ENCODE measurements around the gene RNU7-1.
"Not testable (repeated sequence)": the region's sequence is repeated elsewhere in the genome, so short reads cannot be mapped to it uniquely, and the experiment has no call there.

The RNU7-1 gene

GRCh38 chr12:6943722-6944380 is at the start of gene RNU7-1, which contains the start of gene C12orf57:
Gene RNU7-1, plus strand, starts transcription at chr12:6943816.
Gene C12orf57, plus strand, starts transcription at chr12:6944022. Its CDS starts 100 bp downstream, at chr12:6944122.
- intact Hi-C loops (cut with DNase I): loop anchor here (1.0 to 10.0 kb wide), 3 partner anchors 21 to 245 kb away; partner anchors contain the start of gene PEX5
- peak; percentile 54 to 94 (median 68) for DNase-seq

GRCh38 chr12:6894321-6894720 is 49.3 kb upstream of the RNU7-1 start:
- DNase-seq: no peak
- intact Hi-C loops (cut with DNase I): no loop called here

DNA sequence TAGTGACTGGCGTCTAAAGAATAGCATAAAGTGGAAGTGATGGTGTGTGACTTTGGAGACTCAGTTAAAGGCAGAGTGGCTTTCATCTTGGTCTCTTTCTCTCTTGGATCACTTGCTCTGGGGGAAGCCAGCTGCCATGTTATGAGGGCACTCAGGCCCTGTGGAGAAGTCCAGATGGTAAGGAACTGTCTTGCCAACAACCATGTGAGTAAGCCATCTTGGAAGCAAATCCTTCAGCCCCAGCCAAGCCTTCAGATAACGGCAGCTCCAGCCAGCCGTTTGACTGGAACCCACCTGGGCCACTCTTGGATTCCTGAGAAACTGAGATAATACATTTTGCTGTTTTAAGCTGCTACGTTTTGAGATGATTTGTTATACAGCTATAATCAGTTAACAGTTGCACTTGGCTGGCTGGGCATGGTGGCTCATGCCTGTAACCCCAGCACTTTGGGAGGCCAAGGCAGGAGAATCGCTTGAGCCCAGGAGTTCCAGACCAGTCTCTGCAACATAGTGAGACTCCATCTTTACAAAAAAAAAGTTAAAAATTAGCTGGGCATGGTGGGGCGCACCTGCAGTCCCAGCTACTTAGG is 46.7 kb upstream of the RNU7-1 start:
- intact Hi-C loops (cut with DNase I): no loop called here
- peak in 1 of 10 donors; percentile 54 for DNase-seq

- intact Hi-C loops (cut with DNase I): no loop called here
- no peak for DNase-seq
These were observed 44.2 kb upstream of the RNU7-1 start for GRCh38 chr12:6899427-6899826.

DNA sequence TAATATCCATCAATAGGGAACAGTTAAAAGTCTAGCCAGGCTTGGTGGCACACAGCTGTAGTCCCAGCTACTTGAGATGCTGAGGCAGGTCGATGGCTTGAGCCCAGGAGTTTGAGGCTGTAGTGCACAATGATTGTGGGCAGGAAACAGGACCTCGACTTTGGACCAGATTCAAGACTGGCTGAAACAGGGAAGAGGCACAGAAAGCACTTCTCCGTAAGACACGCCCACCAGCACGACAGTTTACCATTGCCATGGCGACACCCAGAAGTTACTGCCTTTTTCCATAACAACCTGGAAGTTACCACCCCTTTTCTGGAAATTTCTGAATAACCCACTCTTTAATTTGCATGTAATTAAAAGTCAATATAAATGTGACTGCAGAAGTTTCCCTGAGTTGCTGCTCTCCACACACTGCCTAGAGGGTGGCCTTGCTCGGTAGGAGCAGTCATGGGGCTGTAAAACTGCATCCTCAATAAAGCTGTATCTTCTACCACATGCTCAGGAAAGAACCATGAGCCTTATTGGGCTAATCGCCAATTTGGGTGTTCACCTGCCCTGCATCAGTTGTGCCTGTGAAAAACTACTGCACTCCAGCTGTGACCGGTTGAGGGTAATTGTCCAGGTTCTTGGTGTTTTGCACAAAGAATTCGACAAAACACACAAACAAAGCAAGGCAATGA is 43.6 kb upstream of the RNU7-1 start:
- intact Hi-C loops (cut with DNase I): no loop called here
- DNase-seq: peak in 4 of 10 donors; percentile 18 to 89 (median 32)

DNA sequence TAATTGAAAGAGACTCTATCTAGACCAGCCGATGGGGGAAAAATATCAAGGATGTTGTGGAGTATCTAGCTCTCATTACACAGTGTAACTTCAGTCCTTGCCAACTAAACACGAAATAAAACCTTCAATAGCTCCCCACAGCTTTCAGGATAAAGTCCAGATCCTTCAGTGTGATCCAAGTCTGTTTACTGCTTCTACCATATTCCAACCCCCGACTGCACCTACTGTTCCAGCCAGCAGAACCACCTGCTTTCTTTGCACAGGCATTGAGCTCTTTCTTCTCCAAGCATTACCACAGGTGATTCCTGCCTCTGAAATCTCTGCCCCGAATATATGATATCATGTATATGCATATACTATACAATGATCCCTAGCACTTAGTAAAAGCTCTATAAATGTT is 41.2 kb upstream of the RNU7-1 start:
- peak in 1 of 10 donors; percentile 18 for DNase-seq
- intact Hi-C loops (cut with DNase I): no loop called here

- intact Hi-C loops (cut with DNase I): loop anchor here (2.0 kb wide), 1 partner anchor 37 kb away; the partner anchor contains the start of gene TPI1
- DNase-seq: no peak
These were observed 39.9 kb upstream of the RNU7-1 start for GRCh38 chr12:6903722-6904121.

- peak; percentile 98 to 100 (median 99) for DNase-seq
- intact Hi-C loops (cut with DNase I): loop anchor here (2.0 kb wide), 1 partner anchor 38 kb away; the partner anchor contains the start of gene TPI1
These were observed 39.0 kb upstream of the RNU7-1 start, which contains the start of gene LRRC23 for GRCh38 chr12:6904280-6905276. Gene LRRC23, plus strand, starts transcription at chr12:6904822. Its CDS starts 812 bp downstream, at chr12:6905634.

GRCh38 chr12:6905414-6906040 is 38.1 kb upstream of the RNU7-1 start:
- intact Hi-C loops (cut with DNase I): loop anchor here (2.0 kb wide), 1 partner anchor 39 kb away; the partner anchor contains the start of gene TPI1
- peak in 1 of 10 donors; percentile 8 for DNase-seq

DNA sequence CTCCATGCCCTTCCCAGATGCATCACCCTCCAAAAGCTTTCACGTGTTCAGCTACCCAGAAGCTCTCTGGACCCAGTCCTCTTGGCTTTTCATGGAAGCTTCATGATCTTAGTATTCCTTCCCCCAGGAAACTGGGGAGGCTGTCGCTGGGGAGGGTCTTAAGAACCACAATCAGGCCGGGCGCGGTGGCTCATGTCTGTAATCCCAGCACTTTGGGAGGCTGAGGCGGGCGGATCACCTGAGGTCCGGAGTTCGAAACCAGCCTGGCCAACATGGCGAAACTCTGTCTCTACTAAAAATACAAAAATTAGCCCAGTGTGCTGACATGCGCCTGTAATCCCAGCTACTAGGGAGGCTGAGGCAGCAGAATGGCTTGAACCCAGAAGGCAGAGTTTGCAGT is 35.5 kb upstream of the RNU7-1 start:
- intact Hi-C loops (cut with DNase I): not testable (repeated sequence)
- DNase-seq: peak in 1 of 10 donors; percentile 38

GRCh38 chr12:6909421-6910145 is 34.0 kb upstream of the RNU7-1 start:
- intact Hi-C loops (cut with DNase I): no loop called here

DNA sequence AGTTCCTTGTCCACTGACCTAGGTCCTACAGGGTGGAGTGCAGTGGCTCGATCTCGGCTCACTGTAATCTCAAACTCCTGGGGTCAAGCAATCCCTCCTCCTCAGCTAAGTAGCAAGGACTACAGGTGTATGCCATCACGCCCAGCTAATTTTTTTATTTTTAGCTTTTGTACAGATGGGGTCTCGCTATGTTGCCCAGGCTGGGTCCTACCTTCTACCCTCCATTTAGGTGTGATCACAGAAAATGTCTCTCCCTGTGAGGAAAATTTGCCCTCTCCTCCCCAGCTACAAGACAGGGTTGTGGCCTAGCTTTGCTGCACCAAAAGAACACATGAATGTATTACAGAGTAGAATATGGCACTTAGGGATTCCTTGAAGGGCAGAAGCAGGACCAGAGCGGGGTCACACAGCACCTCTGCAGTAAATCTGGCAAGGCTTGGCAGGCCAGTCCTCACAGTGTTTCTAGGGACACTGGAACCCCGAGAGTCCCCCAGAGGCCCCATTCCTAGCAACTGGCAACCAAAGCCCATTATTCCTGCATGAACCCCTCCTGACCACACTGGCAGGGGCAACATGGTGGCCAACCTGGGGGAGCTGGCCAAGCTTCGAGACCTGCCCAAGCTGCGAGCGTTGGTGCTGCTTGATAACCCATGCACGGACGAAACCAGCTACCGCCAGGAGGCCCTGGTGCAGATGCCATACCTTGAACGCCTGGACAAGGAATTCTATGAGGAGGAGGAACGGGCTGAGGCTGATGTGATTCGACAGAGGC is 31.3 kb upstream of the RNU7-1 start:
- peak in 1 of 10 donors; percentile 73 for DNase-seq

More at GRCh38 chr12:6909421-6910145, 34.0 kb upstream of the RNU7-1 start:
- DNase-seq: peak in 1 of 10 donors; percentile 22

DNA sequence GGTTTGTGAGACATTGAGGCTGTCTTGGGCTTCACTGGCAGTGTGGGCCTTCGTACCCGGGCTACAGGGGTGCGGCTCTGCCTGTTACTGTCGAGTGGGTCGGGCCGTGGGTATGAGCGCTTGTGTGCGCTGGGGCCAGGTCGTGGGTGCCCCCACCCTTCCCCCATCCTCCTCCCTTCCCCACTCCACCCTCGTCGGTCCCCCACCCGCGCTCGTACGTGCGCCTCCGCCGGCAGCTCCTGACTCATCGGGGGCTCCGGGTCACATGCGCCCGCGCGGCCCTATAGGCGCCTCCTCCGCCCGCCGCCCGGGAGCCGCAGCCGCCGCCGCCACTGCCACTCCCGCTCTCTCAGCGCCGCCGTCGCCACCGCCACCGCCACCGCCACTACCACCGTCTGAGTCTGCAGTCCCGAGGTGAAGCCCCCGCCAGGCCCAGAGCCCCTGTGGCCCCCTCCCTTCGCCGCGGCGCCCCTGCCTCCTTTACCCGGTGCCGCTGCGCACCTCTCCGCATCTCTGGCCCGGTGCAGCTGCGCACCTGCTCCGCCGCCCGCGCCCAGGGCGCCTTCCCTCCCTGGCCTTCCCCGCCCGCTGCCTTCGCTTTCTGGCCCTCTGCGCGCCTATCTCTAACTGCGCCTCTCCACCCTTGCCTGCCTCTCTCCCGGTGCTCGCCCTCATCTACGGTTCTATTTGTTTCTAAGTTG is 29.2 kb upstream of the RNU7-1 start, which contains the start of gene ENO2:
TSS of gene ENO2 (plus strand) at position 335 of the 701 bp plus-strand sequence. CDS start 1,253 bp downstream, outside the sequence.
- intact Hi-C loops (cut with DNase I): no loop called here
- DNase-seq: peak; percentile 76 to 98 (median 89)

More for the DNA sequence above, 31.3 kb upstream of the RNU7-1 start:
- intact Hi-C loops (cut with DNase I): no loop called here

GRCh38 chr12:6914947-6915788 is 28.4 kb upstream of the RNU7-1 start:
- intact Hi-C loops (cut with DNase I): no loop called here
- peak in 2 of 10 donors; percentile 76 to 84 for DNase-seq

GRCh38 chr12:6915789-6916285 is 27.8 kb upstream of the RNU7-1 start:
- intact Hi-C loops (cut with DNase I): no loop called here
- peak in 2 of 10 donors; percentile 39 to 70 for DNase-seq

All from posterior cingulate gyrus (tissue), 11 donors.